K562 (cell line): Measurements from ENCODE around the gene SIGLEC6. TPM values are rescaled to one million over a fixed set of nuclear protein-coding genes. Genes with fewer than 3 reads are reported as not detected.
A peak's percentile ranks its signal among the peaks of the same experiment; 100 is the strongest.

Source experiments
- BRD9 ChIP-seq: fragments of 450-650 bp; IDR thresholded peaks from 2 replicates; pipeline ENCODE4 v1.6.1; 2018; ENCODE audit warnings: low read depth; ENCODE audit not compliant: partially characterized antibody
- CBX1 ChIP-seq: sonication (generic); IDR thresholded peaks from 2 replicates; pipeline ENCODE4 v1.6.1; 2016; ENCODE audit warnings: antibody characterized with exemption, low read depth, mild to moderate bottlenecking
- DMBX1 ChIP-seq: fragments of 250-450 bp; sonication (Bioruptor Pico); IDR thresholded peaks from 2 replicates; pipeline ENCODE4 v1.8.0; 2022; ENCODE audit warnings: inconsistent platforms, mild to moderate bottlenecking, moderate library complexity, borderline replicate concordance
- E2F1 ChIP-seq: sonication (generic); formaldehyde crosslinking; IDR thresholded peaks from 2 replicates; pipeline ENCODE4 v1.8.1; 2023; ENCODE audit warnings: mild to moderate bottlenecking, missing genetic modification reagents, moderate library complexity
- E2F5 ChIP-seq: sonication (generic); formaldehyde crosslinking; IDR thresholded peaks from 2 replicates; pipeline ENCODE4 v1.8.0; 2022; ENCODE audit warnings: mild to moderate bottlenecking, missing genetic modification reagents
- ELF4 ChIP-seq: fragments of 450-650 bp; formaldehyde crosslinking; IDR thresholded peaks from 2 replicates; pipeline ENCODE4 v1.4.0; 2022; ENCODE audit warnings: missing genetic modification characterization
- KDM1A ChIP-seq, 2 experiments: fragments of 450-650 bp; IDR thresholded peaks; 2 replicates each; pipeline ENCODE4 v1.6.1; 2016; ENCODE audit warnings: mild to moderate bottlenecking in 2 of 2
- KLF10 ChIP-seq: fragments of 250-450 bp; sonication (Bioruptor Pico); IDR thresholded peaks from 2 replicates; pipeline ENCODE4 v1.6.1; 2021; ENCODE audit warnings: matching md5 sums
- MYBL2 ChIP-seq, 2 experiments: fragments of 450-650 bp in 1 of 2; sonication (generic) in 1 of 2; formaldehyde crosslinking in 1 of 2; IDR thresholded peaks; 2 replicates each; pipeline versions ENCODE4 v1.6.1 to v1.8.1; 2017 to 2022; ENCODE audit warnings: borderline replicate concordance in 1 of 2, inconsistent platforms in 1 of 2, low read depth in 1 of 2, mild to moderate bottlenecking in 1 of 2, missing genetic modification reagents in 1 of 2, moderate library complexity in 1 of 2
- NR4A1 ChIP-seq, 2 experiments: fragments of 250-450 bp in 1 of 2; fragments of 450-650 bp in 1 of 2; sonication (Bioruptor Pico) in 1 of 2; IDR thresholded peaks; 2 replicates each; pipeline versions ENCODE4 v1.4.0 to v1.6.1; 2016 to 2020; ENCODE audit warnings: mild to moderate bottlenecking in 2 of 2, missing compliant biosample characterization in 1 of 2, missing genetic modification characterization in 1 of 2, moderate library complexity in 1 of 2
- RBM15 ChIP-seq: fragments of 200-400 bp; formaldehyde crosslinking; IDR thresholded peaks from 2 replicates; pipeline ENCODE4 v1.6.1; 2018; ENCODE audit warnings: mild to moderate bottlenecking, low read length, moderate library complexity; ENCODE audit not compliant: insufficient read depth
- SMAD1 ChIP-seq: fragments of 150-350 bp; IDR thresholded peaks from 2 replicates; pipeline ENCODE4 v1.6.1; 2014; ENCODE audit warnings: low read length, low read depth; ENCODE audit not compliant: partially characterized antibody
- SMARCB1 ChIP-seq: IDR thresholded peaks from 2 replicates; pipeline ENCODE4 v1.6.1; 2011; ENCODE audit warnings: improper control_type of control experiment, low read depth; ENCODE audit not compliant: insufficient read length
- SP1 ChIP-seq: sonication (generic); formaldehyde crosslinking; IDR thresholded peaks from 2 replicates; pipeline ENCODE4 v1.8.1; 2022; ENCODE audit warnings: mild to moderate bottlenecking, missing genetic modification reagents
- TARDBP ChIP-seq: fragments of 450-650 bp; IDR thresholded peaks from 2 replicates; pipeline ENCODE4 v1.6.1; 2016
- TBL1XR1 ChIP-seq, 2 experiments: IDR thresholded peaks; 2 replicates each; pipeline ENCODE4 v1.6.1; 2012; ENCODE audit warnings: improper control_type of control experiment in 2 of 2, low read length in 2 of 2, mild to moderate bottlenecking in 1 of 2
- TOE1 ChIP-seq, 2 experiments: fragments of 450-650 bp in 1 of 2; sonication (generic) in 1 of 2; formaldehyde crosslinking in 1 of 2; IDR thresholded peaks; 2 replicates each; pipeline versions ENCODE4 v1.7.1 to v1.8.0; 2016 to 2022; ENCODE audit warnings: borderline replicate concordance in 2 of 2, mild to moderate bottlenecking in 2 of 2, antibody characterized with exemption in 1 of 2, inconsistent platforms in 1 of 2, low read depth in 1 of 2, missing genetic modification reagents in 1 of 2, moderate library complexity in 1 of 2
- ZMIZ1 ChIP-seq, 2 experiments: fragments of 150-350 bp in 1 of 2; IDR thresholded peaks; 2 replicates each; pipeline ENCODE4 v1.6.1; 2012 to 2016; ENCODE audit warnings: low read depth in 2 of 2, low read length in 2 of 2, mild to moderate bottlenecking in 1 of 2, moderate library complexity in 1 of 2
- ZNF212 ChIP-seq: fragments of 450-650 bp; formaldehyde crosslinking; IDR thresholded peaks from 2 replicates; pipeline ENCODE4 v1.4.0; 2020; ENCODE audit warnings: mild to moderate bottlenecking
- ZNF384 ChIP-seq: IDR thresholded peaks from 2 replicates; pipeline ENCODE4 v1.6.1; 2012; ENCODE audit warnings: low read depth, low read length, improper control_type of control experiment
- ZNF445 ChIP-seq: fragments of 250-450 bp; sonication (Bioruptor Pico); IDR thresholded peaks from 2 replicates; pipeline ENCODE4 v1.4.0; 2020; ENCODE audit warnings: low read depth, mild to moderate bottlenecking, moderate library complexity
- polyA plus RNA-seq, 8 experiments: library from polyadenylated mRNA; depleted of rRNA in 4 of 8; stranded (reverse) in 5 of 8; unstranded in 3 of 8; fragments of >200 nt; fragmentation: Nextera tagmentation in 2 of 8; fragmentation: Illumina TruSeq in 1 of 8; extraction: Ambion mirVana in 2 of 8; extraction: Trizol in 1 of 8; gene quantifications; 2 replicates each; pipeline versions ENCODE4 v1.2.1 to v1.2.3, GENCODE V29; 2011 to 2014; ENCODE audit warnings: inconsistent platforms in 1 of 8, missing spikeins in 1 of 8
- total RNA-seq, 7 experiments: library from RNA; depleted of rRNA in 6 of 7; stranded (reverse); fragments of >200 nt in 6 of 7; fragmentation: Illumina TruSeq in 2 of 7; extraction: Trizol in 2 of 7; gene quantifications; 2 replicates each; pipeline versions ENCODE4 v1.2.1 to v1.2.3, GENCODE V29; 2011 to 2021; ENCODE audit warnings: low replicate concordance in 1 of 7

Gene SIGLEC6
- total and polyA plus RNA-seq, 9 of the 15 experiments (the other 6 are each of a cell fraction or from before 2014, with no cell fraction given) = 0.03 to 17.5 (median 0.71) TPM

DNA sequence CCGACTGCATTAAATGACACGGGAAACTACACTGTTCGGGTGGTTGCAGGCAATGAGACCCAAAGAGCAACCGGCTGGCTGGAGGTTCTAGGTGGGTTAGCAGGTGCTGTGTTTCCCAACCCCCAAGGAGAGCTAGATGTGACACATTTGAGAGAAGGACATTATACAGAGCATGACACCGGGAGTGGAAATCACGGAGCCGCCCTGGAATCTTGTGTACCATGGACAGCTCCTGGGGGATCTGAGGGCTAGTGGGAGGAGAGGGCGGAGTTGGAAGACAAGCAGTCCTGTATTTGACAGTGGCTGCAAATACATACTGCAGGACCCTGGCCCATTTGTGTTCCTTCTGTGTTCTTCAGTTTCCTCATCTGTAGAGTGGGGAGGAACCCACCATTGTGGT lies 50.9 kb downstream of the SIGLEC6 start (continued):
- TF ChIP-seq SMARCB1 = no peak
- TF ChIP-seq BRD9 = no peak
- 0 out of 2 replicates have a peak, but pooled peaks have one; percentile 56 for TF ChIP-seq ELF4 (CRISPR knock-in tag)
- 0 out of 2 replicates have a peak, but pooled peaks have one; percentile 59 for TF ChIP-seq SP1
- TF ChIP-seq KLF10 = no peak
- no peak for TF ChIP-seq ZMIZ1 (IDR thresholded peaks at IDR 0.05; ENCODE audit: low read depth in 2 of 2, low read length in 2 of 2)
- TF ChIP-seq E2F5 (CRISPR knock-in tag) = 0 out of 2 replicates have a peak, but pooled peaks have one; percentile 66
- peak; percentile 64; the same call in 1 of the 2 replicates for TF ChIP-seq DMBX1
- TF ChIP-seq E2F1 = peak; percentile 66; the same call in 1 of the 2 replicates
- no peak for TF ChIP-seq SMAD1
- TF ChIP-seq RBM15 = no peak
- no peak for TF ChIP-seq ZNF445 (CRISPR knock-in tag)
- TF ChIP-seq CBX1 = no peak
- TF ChIP-seq MYBL2 (IDR thresholded peaks at IDR 0.05; ENCODE audit: low read depth) = no peak
- no peak for TF ChIP-seq MYBL2 (CRISPR knock-in tag; IDR thresholded peaks at IDR 0.05; ENCODE audit: borderline replicate concordance)
- TF ChIP-seq KDM1A (IDR thresholded peaks at IDR 0.05) = peak in 1 of 2 experiments; percentile 43; a peak in 1 of 4 replicates
- TF ChIP-seq ZNF212 = no peak
- no peak for TF ChIP-seq ZNF384
- no peak for TF ChIP-seq TARDBP
- TF ChIP-seq NR4A1 (CRISPR knock-in tag; IDR thresholded peaks at IDR 0.05) = 0 out of 2 replicates have a peak, but pooled peaks have one; percentile 18
- TF ChIP-seq NR4A1 (tag; IDR thresholded peaks at IDR 0.05) = no peak
- no peak for TF ChIP-seq TBL1XR1 (IDR thresholded peaks at IDR 0.05; ENCODE audit: low read length in 2 of 2)
- no peak for TF ChIP-seq TOE1 (IDR thresholded peaks at IDR 0.05; ENCODE audit: borderline replicate concordance)
- TF ChIP-seq TOE1 (CRISPR knock-in tag; IDR thresholded peaks at IDR 0.05; ENCODE audit: borderline replicate concordance, low read depth) = peak; percentile 71; the same call in 1 of the 2 replicates
